AG10803 (cell line): Measurements from ENCODE around the gene GRIK3.

ENCODE experiments used
- DNase-seq: peaks from one replicate; pipeline ENCODE4 v3.0.0; 2010; ENCODE audit warnings: low read depth
- H3K4me3 ChIP-seq: 2 replicates; pipeline ENCODE4 v1.5.1; 2011; ENCODE audit warnings: mild to moderate bottlenecking, low read length, control low read depth
- CTCF ChIP-seq: conservative IDR thresholded peaks from 2 replicates; pipeline ENCODE4 v1.5.1; 2011; ENCODE audit warnings: mild to moderate bottlenecking, low read length, control low read depth, inconsistent platforms

Gene GRIK3

DNA sequence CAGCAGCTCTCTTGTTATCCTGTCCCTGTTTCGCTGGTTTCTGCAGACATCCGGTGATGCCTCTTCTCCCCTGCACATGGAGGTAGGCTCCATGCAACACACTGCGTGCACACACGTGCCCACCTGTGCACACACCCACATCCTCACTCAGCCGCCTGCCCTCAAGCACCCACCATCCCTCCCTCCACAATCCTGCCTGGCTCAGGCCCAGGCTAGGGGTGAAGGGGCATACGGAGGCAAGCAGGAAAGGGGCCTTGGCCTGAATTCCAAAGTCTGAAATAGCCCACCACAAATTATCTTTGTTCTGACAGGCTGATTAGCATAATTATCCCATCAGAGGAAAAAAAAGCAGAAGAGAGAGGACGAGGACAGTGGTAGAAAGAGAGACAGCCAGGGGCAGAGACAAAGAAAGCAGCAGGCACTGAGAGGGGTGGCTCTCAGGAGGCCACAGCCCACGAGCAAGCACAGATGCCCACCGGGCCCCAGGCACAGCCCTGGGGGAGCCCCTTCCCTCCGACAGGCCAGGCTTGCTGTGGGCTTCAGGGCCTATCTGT is 73.2 kb downstream of the GRIK3 start:
- no peak overlapping the region for H3K4me3 ChIP-seq
- no peak for DNase-seq
- no peak for TF ChIP-seq CTCF

GRCh38 chr1:36956570-36956969 is 77.7 kb downstream of the GRIK3 start:
- no peak for TF ChIP-seq CTCF
- no peak for DNase-seq
- no peak overlapping the region for H3K4me3 ChIP-seq

GRCh38 chr1:36955016-36955415 is 79.3 kb downstream of the GRIK3 start:
- H3K4me3 ChIP-seq = no peak overlapping the region
- DNase-seq = no peak
- TF ChIP-seq CTCF = no peak

GRCh38 chr1:36953061-36953460 is 81.3 kb downstream of the GRIK3 start:
- no peak for DNase-seq
- TF ChIP-seq CTCF = no peak
- H3K4me3 ChIP-seq = no peak overlapping the region

DNA sequence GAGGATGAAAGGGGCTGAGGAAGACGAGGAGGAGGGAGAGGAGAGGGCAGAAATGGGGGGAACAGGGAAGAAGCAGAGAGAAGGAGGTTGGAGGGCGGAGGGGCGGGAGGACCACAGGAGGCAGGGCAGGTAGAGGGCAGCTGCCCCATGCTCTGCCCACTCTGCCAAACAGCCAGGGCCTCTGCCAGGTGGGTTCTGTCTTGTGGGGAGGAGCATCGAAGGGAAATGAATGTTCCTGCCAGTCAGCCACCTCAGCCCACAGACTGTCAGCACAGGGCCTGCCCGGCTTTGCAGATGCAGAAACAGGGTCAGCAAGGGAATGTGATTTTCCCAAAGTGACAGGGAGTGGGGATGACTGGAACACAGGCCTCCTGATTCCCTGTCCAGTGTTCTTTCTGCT is 82.6 kb downstream of the GRIK3 start:
- H3K4me3 ChIP-seq = no peak overlapping the region

DNA sequence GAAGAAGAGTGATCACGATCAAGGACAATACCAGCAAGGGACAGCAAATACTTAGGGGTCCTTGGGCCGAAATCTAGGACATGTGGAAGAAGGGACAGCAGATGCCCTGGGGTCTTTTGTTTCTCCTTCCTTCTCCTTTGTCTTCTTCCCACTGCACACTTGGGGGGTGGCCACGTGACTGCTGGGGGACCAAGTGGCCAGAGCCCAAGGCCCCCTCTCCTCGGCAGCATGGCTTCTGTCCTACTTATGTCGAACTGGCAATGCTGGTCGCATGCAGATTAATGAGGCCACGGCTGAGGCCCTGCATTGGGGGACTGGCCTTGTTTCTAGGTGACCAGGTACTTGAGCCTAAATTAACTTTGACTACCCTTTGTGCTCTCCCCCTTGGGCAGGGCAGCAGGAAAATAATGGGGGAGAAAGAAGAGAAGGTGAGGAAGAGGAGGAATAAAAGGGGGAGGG is 83.0 kb downstream of the GRIK3 start:
- H3K4me3 ChIP-seq = no peak overlapping the region
- TF ChIP-seq CTCF = no peak
- no peak for DNase-seq

More for the DNA sequence above, 82.6 kb downstream of the GRIK3 start:
- TF ChIP-seq CTCF = no peak
- no peak for DNase-seq

DNA sequence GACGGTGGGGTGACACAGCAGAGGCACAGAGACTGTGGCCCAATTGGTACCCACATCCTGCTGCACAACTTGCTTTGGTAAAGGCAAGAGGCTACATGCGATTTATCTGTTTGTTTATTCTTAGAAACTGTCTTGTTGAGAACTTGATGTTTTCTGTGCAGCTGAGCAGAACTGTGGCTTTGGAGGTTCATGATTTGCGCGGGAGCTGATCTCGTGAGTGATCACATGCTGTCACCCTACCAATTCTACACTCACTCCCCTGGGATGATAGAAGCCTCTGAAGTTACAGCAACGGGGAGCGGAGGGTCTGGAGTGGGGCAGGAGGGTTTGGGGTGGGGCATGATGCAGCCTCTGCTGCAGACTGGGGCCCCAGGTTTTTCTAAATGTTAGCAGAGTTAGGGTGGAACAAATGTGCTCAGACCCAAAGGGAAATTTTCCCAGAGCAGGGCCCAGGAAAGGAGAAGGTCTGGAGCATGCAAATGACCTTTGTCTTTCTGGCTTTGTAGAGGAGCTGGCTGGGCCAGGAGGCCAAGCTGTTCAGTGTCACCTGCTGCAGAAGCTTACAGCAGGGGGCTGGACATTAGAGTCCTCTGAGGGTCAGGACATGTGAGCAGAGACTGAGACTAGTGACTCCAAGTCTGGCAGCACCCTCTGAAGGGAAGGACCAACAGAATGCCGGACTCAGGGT is 83.6 kb downstream of the GRIK3 start:
- no peak overlapping the region for H3K4me3 ChIP-seq
- DNase-seq = no peak

More for the DNA sequence above, 83.6 kb downstream of the GRIK3 start:
- no peak for TF ChIP-seq CTCF
